Measurements from ENCODE around the gene SRP68. TPM values are rescaled to one million over a fixed set of nuclear protein-coding genes. Genes with fewer than 3 reads are reported as not detected.

Gene SRP68
- total RNA-seq, 1 donor from 2014 or later = 48.4 TPM

- TF ChIP-seq, protein P1, sequence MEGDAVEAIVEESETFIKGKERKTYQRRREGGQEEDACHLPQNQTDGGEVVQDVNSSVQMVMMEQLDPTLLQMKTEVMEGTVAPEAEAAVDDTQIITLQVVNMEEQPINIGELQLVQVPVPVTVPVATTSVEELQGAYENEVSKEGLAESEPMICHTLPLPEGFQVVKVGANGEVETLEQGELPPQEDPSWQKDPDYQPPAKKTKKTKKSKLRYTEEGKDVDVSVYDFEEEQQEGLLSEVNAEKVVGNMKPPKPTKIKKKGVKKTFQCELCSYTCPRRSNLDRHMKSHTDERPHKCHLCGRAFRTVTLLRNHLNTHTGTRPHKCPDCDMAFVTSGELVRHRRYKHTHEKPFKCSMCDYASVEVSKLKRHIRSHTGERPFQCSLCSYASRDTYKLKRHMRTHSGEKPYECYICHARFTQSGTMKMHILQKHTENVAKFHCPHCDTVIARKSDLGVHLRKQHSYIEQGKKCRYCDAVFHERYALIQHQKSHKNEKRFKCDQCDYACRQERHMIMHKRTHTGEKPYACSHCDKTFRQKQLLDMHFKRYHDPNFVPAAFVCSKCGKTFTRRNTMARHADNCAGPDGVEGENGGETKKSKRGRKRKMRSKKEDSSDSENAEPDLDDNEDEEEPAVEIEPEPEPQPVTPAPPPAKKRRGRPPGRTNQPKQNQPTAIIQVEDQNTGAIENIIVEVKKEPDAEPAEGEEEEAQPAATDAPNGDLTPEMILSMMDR (IDR thresholded peaks at IDR 0.05; ENCODE audit: partially characterized antibody, unreplicated experiment) = no peak
- no peaks in the 10 kb centered on the region for H3K4me1 Mint-ChIP-seq (ENCODE audit: low read depth, unreplicated experiment)
- no peak overlapping the region for H3K4me3 Mint-ChIP-seq (ENCODE audit: unreplicated experiment)
- H3K36me3 Mint-ChIP-seq (ENCODE audit: unreplicated experiment) = no peaks in the 10 kb centered on the region
- H3K27me3 Mint-ChIP-seq (ENCODE audit: unreplicated experiment) = peaks cover 2% of the 10 kb centered on the region
- H3K9me3 Mint-ChIP-seq (ENCODE audit: unreplicated experiment) = no peaks in the 10 kb centered on the region
- DNase-seq = no peak
- H3K27ac Mint-ChIP-seq (ENCODE audit: unreplicated experiment) = no peak overlapping the region
Observed at GRCh38 chr17:76115138-76115754, 42.9 kb upstream of the SRP68 start.

DNA sequence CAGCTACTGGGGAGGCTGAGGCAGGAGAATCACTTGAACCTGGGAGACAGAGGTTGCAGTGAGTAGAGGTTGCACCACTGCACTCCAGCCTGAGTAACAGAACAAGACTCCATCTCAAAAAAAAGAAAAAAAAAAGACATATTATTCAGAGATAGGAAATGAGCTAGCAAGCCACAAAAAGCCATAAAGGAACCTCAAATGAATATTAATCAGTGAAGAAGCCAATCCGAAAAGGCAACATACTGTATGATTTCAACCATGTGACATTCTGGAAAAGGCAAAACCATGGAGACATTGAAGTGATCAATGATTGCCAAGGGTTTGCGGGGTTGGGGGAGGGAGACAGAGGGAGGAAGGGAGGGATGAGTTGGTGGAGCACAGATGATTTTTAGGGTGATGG is 39.6 kb upstream of the SRP68 start:
- TF ChIP-seq, protein P1 (IDR thresholded peaks at IDR 0.05; ENCODE audit: partially characterized antibody, unreplicated experiment) = no peak
- no peaks in the 10 kb centered on the region for H3K36me3 Mint-ChIP-seq (ENCODE audit: unreplicated experiment)
- no peaks in the 10 kb centered on the region for H3K4me1 Mint-ChIP-seq (ENCODE audit: low read depth, unreplicated experiment)
- DNase-seq = no peak
- H3K9me3 Mint-ChIP-seq (ENCODE audit: unreplicated experiment) = no peaks in the 10 kb centered on the region
- no peak overlapping the region for H3K27ac Mint-ChIP-seq (ENCODE audit: unreplicated experiment)
- no peaks in the 10 kb centered on the region for H3K27me3 Mint-ChIP-seq (ENCODE audit: unreplicated experiment)
- no peak overlapping the region for H3K4me3 Mint-ChIP-seq (ENCODE audit: unreplicated experiment)

GRCh38 chr17:76107509-76107908 is 35.2 kb upstream of the SRP68 start:
- Mint-ChIP-seq H3K4me3 (ENCODE audit: unreplicated experiment) (no peak overlapping the region), H3K36me3 (ENCODE audit: unreplicated experiment) (no peaks in the 10 kb centered on the region), H3K9me3 (ENCODE audit: unreplicated experiment) (peaks cover 2% of the 10 kb centered on the region), H3K27me3 (ENCODE audit: unreplicated experiment) (no peaks in the 10 kb centered on the region), H3K27ac (ENCODE audit: unreplicated experiment) (no peak overlapping the region), H3K4me1 (ENCODE audit: low read depth, unreplicated experiment) (peaks cover 3% of the 10 kb centered on the region)
- DNase-seq = no peak
- TF ChIP-seq, protein P1 (IDR thresholded peaks at IDR 0.05; ENCODE audit: partially characterized antibody, unreplicated experiment) = peak; percentile 25

- no peak for DNase-seq
- no peaks in the 10 kb centered on the region for H3K36me3 Mint-ChIP-seq (ENCODE audit: unreplicated experiment)
- no peak overlapping the region for H3K27ac Mint-ChIP-seq (ENCODE audit: unreplicated experiment)
- TF ChIP-seq, protein P1 (IDR thresholded peaks at IDR 0.05; ENCODE audit: partially characterized antibody, unreplicated experiment) = no peak
- peaks cover 2% of the 10 kb centered on the region for H3K9me3 Mint-ChIP-seq (ENCODE audit: unreplicated experiment)
- H3K27me3 Mint-ChIP-seq (ENCODE audit: unreplicated experiment) = no peaks in the 10 kb centered on the region
- no peak overlapping the region for H3K4me3 Mint-ChIP-seq (ENCODE audit: unreplicated experiment)
- H3K4me1 Mint-ChIP-seq (ENCODE audit: low read depth, unreplicated experiment) = peaks cover 3% of the 10 kb centered on the region
Observed at GRCh38 chr17:76106703-76107102, 34.4 kb upstream of the SRP68 start.

DNA sequence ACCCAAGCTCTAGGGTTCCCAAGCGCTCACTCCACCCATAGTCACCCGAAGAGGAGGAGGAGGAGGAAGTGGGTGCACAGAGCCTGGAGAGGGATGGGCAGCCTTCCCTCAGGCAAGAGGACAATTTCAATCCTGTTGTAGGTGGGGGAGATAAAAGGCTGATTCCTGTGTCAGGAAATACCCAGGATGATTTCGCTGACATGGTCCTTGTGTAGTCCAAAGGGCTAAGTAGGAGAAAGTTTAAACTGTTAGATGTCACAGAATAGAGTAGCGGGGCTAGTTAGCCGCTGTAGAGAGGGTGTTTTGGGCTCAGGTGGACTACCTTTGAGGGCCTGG is 32.5 kb upstream of the SRP68 start:
- Mint-ChIP-seq H3K9me3 (ENCODE audit: unreplicated experiment) (peaks cover 2% of the 10 kb centered on the region), H3K4me1 (ENCODE audit: low read depth, unreplicated experiment) (peaks cover 3% of the 10 kb centered on the region), H3K27me3 (ENCODE audit: unreplicated experiment) (no peaks in the 10 kb centered on the region), H3K27ac (ENCODE audit: unreplicated experiment) (no peak overlapping the region), H3K4me3 (ENCODE audit: unreplicated experiment) (no peak overlapping the region), H3K36me3 (ENCODE audit: unreplicated experiment) (peaks cover 4% of the 10 kb centered on the region)
- TF ChIP-seq, protein P1 (IDR thresholded peaks at IDR 0.05; ENCODE audit: partially characterized antibody, unreplicated experiment) = no peak
- DNase-seq = no peak
